Suppressor macrophage treated with lipopolysaccharide for 1 hour (primary cell): Measurements from ENCODE around the gene DYNC1I1.

Experiments used
- DNase-seq, 3 donors: peaks; one replicate each; pipeline ENCODE4 v3.0.0-alpha.2; 2020 to 2022

The DYNC1I1 gene

GRCh38 chr7:95793658-95794057, 21.3 kb downstream of the DYNC1I1 start:
- DNase-seq = no peak

GRCh38 chr7:95794917-95795515, 22.7 kb downstream of the DYNC1I1 start:
- peak; percentile 30 to 53 (median 36) for DNase-seq

DNA sequence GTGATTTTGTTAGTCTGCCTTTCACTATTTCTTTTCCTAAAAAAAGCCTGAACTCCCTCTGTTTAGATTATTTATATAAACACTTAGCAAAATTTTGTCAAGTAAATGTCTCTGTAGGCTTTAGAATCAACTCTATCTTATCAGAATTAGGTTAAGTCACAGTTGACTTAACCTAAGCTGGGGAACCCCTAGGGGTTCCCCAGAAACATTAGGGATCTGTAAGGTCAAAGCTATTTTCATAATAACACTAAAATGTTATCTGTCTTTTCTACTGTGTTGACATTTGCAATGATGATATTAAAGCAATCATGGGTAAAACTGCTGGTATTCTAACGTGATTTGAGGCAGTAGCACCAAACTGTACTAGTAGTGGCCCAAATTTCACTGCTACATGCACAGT, 24.3 kb downstream of the DYNC1I1 start:
- DNase-seq = no peak

- DNase-seq = no peak
These were observed 26.1 kb downstream of the DYNC1I1 start for GRCh38 chr7:95798401-95798930.

DNA sequence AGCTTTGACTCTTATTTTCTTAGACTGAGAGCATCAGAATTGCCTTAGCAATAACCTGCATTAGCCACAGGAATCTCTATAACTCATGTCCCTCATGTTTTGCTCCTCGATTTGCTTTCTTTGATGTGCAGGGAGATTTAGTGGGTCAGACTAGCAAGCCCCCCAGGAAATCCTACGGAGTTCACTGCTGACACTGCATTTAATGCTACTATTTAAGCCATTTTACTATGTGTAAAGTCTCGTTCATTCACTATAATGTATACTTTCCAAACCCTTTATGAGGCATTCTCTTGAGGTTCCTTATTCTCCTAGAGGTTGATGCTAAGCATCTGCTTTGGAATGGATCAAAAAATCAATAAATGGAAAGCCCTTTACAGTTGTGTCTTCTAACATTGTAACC, 28.4 kb downstream of the DYNC1I1 start:
- DNase-seq = no peak

GRCh38 chr7:95802270-95802669, 29.9 kb downstream of the DYNC1I1 start:
- DNase-seq = no peak

DNA sequence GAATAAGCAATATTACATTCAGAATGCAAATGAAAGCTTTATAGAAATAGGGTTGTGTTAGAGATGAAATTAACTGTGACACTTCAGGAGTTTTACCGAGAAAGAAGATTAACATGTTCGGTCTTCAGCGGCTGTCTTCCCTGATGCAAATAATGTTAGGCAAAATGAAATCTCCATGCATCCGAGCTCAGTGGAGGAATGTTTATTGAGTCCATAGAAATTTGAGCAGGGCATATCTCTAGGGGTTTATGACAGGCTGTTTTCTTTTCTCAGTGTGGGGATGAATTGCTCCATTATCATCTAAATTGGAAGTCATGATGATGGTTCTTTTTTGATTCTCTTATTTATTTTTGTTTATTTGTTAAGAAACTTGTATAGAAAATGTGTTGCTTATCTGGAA, 31.7 kb downstream of the DYNC1I1 start:
- DNase-seq = no peak

- DNase-seq = no peak
These were observed 33.6 kb downstream of the DYNC1I1 start for GRCh38 chr7:95805909-95806308.

DNA sequence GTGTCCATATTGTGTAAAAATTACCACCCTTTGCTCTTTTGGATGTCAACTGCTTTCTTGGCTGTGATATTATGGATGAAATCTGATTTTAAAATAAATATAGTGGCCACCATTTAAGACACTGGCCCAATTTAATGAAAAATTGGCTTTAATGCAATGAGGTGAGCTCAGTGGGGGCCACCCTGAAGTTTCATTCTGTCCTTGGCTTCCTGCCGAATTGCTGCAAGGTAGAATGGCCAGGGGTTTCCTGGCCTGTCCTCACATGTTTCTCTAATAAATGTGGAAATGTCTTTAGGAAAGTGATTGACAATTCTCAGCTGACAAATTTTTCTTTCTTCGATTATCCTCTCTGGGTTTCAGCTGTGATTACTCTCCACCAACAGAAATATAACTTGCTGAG, 36.0 kb downstream of the DYNC1I1 start:
- no peak for DNase-seq

- no peak for DNase-seq
These were observed 39.6 kb downstream of the DYNC1I1 start for GRCh38 chr7:95811846-95812445.

- DNase-seq = no peak
These were observed 42.4 kb downstream of the DYNC1I1 start for GRCh38 chr7:95814721-95815120.

GRCh38 chr7:95817866-95818640, 45.7 kb downstream of the DYNC1I1 start:
- no peak for DNase-seq

DNA sequence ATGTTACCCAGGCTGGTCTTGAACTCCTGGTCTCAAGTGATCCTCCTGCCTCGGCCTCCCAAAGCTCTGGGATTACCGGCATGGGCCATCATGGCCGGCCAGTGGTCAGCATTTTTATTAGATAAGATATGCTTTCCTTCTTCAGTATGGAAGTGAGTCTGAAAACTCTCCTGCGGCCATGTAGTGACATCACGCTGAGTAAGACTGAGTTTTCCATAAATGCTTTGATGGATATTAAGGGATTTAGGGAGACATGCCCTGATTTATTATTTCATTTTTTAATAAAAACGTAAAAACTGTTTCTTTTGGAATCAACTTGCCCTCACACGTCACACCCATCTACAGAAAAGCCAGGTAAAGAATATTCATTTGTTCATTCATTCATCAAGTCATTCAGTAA, 48.4 kb downstream of the DYNC1I1 start:
- no peak for DNase-seq

DNA sequence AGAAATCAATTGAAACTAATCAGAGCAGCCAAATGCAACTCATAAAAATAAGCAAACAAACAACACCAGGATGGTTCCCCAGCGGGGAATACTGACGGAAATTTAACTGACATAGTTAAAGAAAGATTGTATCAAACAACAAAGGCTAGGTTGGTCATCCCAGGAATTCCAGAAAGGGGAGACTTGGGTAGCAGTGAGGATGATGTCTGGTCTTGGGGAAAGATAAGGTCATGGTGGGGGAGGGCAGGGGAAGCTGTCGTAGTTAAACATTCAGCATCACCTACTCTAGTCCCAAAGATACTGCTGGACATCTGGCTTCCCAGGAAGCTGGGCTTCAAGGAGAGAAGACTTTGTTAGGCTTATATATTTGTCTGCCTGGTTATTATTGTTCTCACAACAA, 50.4 kb downstream of the DYNC1I1 start:
- DNase-seq = no peak

DNA sequence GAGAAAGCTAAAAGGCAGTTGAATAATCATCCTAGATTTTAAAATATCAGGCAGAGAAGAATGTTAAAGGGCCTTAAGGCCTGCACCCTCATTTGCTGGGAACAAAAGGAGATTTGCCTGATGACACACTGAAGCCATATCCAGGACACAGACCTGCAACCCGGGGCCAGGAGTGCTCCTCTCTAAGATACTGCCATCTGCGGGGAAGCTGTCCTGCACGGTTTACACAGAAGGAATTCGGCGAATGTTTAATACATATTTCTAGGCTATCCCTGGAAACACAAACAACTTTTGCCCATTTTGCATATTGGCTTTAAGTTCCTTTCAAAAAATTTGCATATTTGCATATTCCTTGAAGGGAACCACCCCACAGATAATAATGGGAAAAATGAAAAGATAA, 52.3 kb downstream of the DYNC1I1 start:
- no peak for DNase-seq

DNA sequence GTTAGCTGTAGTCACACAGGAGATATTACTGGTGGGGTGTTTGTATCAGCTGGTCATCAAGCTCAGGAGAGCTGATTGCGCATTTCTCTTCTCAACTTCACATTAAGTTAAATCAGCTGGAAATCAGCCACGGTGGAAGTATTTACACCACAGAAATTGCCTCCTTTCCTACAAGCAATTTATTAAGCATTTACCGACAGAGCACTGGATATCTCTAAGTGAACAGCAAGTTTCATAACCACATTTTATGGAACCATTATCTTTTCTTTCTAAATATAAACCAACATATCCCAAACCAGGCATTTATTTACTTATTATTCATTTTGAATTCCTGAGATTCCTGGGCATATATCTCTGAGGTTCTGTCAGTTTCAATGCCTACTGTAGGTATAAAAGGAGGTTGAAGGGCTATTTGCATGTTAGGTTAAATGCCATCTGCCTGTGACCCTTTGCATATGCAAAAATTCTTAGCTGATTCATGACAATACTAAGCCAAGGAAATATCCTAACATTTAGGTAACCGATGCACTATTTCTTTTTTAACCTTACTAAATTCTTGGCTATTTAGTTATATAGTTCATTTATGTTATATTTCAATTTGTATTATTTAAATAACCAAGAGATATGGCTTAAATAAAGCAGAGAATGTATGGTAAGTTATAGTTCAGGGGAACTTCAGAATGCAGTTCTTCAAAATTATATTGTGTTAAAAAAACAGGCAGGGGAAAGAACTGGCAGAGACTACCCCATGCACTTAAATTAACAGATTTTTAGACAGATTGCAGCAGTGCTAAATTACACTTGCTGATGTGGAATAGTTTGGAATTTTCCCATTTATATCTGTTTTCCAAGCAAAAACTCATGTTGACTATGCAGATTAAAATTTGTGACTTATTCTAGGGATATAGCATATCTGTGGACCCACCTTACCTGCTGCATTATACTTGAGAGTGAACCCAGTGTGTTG, 56.8 kb downstream of the DYNC1I1 start:
- no peak for DNase-seq

DNA sequence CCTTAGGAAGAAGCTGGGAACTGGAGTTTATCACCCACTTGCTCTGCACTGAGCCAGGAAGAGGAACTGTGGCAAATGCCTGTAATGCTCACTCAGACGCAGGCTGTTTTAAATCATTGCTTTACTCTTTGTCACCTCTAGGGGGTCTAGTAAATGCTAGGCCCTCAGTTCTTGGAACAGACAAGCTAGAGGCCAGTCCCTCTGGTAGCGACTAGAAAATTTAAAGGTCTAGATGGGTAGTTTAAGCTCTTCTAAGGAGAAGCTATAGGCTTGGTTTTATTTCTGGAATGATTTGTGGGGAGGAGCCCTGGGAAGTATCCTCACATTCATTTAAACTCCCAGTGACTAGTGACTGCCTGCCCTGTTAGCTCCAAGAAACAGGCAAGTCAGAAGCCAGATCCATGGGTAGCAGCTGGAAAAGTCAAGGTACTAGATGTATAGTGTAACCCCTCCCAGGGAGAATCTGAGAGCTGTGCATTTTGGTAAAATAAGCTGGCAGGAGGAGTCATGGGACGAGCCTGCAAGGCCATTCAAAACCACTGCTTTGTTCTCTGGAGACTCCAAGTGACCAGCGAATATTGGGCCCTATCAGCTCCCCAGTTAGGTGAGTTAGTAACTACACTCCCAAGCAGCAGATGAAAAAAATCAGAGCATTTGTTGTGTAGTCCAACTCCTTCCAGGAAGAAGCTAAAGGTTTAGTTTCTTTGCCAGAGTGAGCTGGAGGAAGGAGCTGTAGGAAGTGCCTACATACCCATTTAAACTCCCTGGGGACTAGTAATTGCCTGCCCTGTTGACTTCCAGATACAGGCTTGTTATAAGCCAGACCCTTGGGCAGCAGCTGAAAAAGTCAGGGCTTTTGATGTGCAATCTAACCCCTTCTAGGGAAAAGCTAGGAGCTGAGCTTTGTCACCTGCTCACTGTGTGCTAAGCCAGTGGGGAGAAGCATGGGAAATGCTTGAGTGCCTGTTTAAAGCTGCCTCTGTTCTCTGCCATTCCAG, 68.9 kb downstream of the DYNC1I1 start:
- peak; percentile 12 to 25 (median 19) for DNase-seq

DNA sequence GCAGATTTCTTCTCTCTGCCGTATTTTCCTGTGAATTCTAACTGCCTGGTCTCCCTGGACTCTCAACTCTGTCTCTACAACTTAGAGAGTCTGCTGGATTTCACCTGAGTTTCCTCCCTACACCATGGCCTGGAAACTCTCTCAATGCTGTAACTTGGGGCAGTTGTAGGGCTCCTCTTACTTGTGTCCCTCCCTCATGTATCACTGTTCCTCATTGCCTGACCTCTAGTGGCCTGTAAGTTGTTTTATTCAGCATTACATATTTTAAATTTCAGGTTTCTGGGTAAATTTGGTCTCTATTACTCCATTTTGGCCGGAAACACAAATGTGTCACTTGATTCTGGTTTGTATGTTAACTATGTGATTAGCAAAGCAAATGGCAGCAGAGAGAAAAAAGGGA, 70.9 kb downstream of the DYNC1I1 start:
- DNase-seq = no peak

GRCh38 chr7:95845007-95845406, 72.7 kb downstream of the DYNC1I1 start:
- no peak for DNase-seq

DNA sequence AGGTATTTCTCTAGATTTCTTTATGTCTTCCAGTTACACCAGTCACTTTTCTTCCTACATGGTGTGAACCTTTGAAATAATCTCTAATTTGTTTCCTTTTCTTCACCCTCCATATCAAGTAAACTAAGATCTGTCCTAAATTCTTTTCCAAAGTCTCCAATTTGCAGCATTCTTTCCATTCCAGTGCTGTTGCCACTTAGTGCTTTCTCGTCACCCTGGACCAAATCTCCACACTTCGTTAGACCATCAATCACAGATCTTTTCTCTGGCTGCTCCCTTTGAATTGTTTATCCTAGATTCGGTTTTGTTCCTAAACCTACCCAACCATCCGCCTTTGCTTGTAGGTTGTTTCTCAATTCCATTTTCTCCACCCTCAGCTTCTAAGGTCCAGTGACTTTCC, 74.7 kb downstream of the DYNC1I1 start:
- DNase-seq = no peak

DNA sequence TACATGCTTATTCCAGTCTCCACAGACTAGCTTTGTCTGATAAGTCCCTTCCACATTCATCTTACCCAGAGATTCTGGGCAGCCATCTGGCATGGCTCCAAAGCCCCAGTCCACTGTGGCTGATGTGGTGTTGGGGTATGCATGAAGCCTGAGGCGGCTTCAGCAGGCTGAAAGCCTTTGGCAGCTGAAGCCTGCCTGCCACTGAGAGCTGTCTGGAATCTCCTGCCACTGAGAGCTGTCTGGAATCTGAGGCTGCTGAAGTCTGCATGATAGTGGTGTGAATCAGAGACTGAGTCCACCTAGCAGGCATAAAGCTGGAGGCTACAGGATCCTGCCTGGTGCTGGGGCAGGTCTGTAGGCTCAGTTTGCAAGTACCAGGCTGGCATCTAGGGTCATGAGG, 87.1 kb downstream of the DYNC1I1 start:
- DNase-seq = no peak

- DNase-seq = no peak
These were observed 88.7 kb downstream of the DYNC1I1 start for GRCh38 chr7:95861041-95861440.
